MM.1S (cell line): ENCODE measurements around the gene TXNRD1.

Experiments
- DNase-seq: peaks from one replicate; pipeline ENCODE4 v3.0.0-alpha.2; 2015
- H2AFZ ChIP-seq: fragments of 300-600 bp; sonication (generic); 2 replicates; pipeline ENCODE4 v1.6.0; 2016; ENCODE audit warnings: antibody characterized with exemption, low read length
- H3F3A ChIP-seq: fragments of 300-600 bp; sonication (generic); 2 replicates; pipeline ENCODE4 v1.6.1; 2016; ENCODE audit warnings: mild to moderate bottlenecking, antibody characterized with exemption, low read length, moderate library complexity, mixed read lengths; ENCODE audit not compliant: insufficient read depth
- H3K27ac ChIP-seq: fragments of 300-600 bp; sonication (generic); 2 replicates; pipeline ENCODE4 v1.5.1; 2016; ENCODE audit warnings: mild to moderate bottlenecking, low read length
- H3K27me3 ChIP-seq: fragments of 300-600 bp; sonication (generic); replicated peaks from 2 replicates; pipeline ENCODE4 v1.6.0; 2016; ENCODE audit warnings: low read length; ENCODE audit not compliant: insufficient read depth
- H3K36me3 ChIP-seq: fragments of 300-600 bp; sonication (generic); replicated peaks from 2 replicates; pipeline ENCODE4 v1.6.1; 2016; ENCODE audit warnings: mild to moderate bottlenecking, low read length, mixed read lengths; ENCODE audit not compliant: insufficient read depth
- H3K4me1 ChIP-seq: fragments of 300-600 bp; sonication (generic); 2 replicates; pipeline ENCODE4 v1.6.1; 2016; ENCODE audit warnings: low read length, mixed read lengths
- H3K4me2 ChIP-seq: fragments of 300-600 bp; sonication (generic); 2 replicates; pipeline ENCODE4 v1.6.0; 2016; ENCODE audit warnings: low read depth, low read length
- H3K4me3 ChIP-seq: fragments of 300-600 bp; sonication (generic); 2 replicates; pipeline ENCODE4 v1.5.1; 2016; ENCODE audit warnings: low read length, mixed read lengths
- H3K79me2 ChIP-seq: fragments of 300-600 bp; sonication (generic); 2 replicates; pipeline ENCODE4 v1.6.1; 2016; ENCODE audit warnings: mixed run types, low read length, mixed read lengths
- H3K9ac ChIP-seq: fragments of 300-600 bp; sonication (generic); 2 replicates; pipeline ENCODE4 v1.6.1; 2016; ENCODE audit warnings: low read length, mixed read lengths
- H3K9me2 ChIP-seq: fragments of 300-600 bp; sonication (generic); replicated peaks from 2 replicates; pipeline ENCODE4 v1.6.1; 2016; ENCODE audit warnings: mild to moderate bottlenecking, low read length, mixed read lengths; ENCODE audit not compliant: insufficient read depth
- H3K9me3 ChIP-seq: fragments of 300-600 bp; sonication (generic); replicated peaks from 2 replicates; pipeline ENCODE4 v1.6.1; 2016; ENCODE audit warnings: mild to moderate bottlenecking, low read length, mixed read lengths; ENCODE audit not compliant: insufficient read depth
- H4K20me1 ChIP-seq: fragments of 300-600 bp; sonication (generic); 2 replicates; pipeline ENCODE4 v1.6.1; 2016; ENCODE audit warnings: mild to moderate bottlenecking, low read length, moderate library complexity, mixed read lengths; ENCODE audit not compliant: insufficient read depth
- CTCF ChIP-seq: fragments of 300-600 bp; sonication (generic); IDR thresholded peaks from 2 replicates; pipeline ENCODE4 v1.5.1; 2016; ENCODE audit warnings: antibody characterized with exemption, low read length, mixed read lengths
- EZH2 ChIP-seq: fragments of 300-600 bp; sonication (generic); optimal IDR thresholded peaks from 2 replicates; pipeline ENCODE3; 2017; ENCODE audit warnings: low read depth, mild to moderate bottlenecking, antibody characterized with exemption, low read length, mixed read lengths
- EZH2phosphoT487 ChIP-seq: fragments of 300-600 bp; sonication (generic); IDR thresholded peaks from 2 replicates; pipeline ENCODE4 v1.6.1; 2018; ENCODE audit warnings: antibody characterized with exemption, low read length

The TXNRD1 gene

GRCh38 chr12:104187446-104188155, 28.0 kb upstream of the TXNRD1 start:
- no peak overlapping the region for H3K4me2 ChIP-seq
- no peak for DNase-seq
- H2AFZ ChIP-seq, result no peak overlapping the region
- TF ChIP-seq EZH2phosphoT487, result no peak
- TF ChIP-seq CTCF, result no peak
- TF ChIP-seq EZH2, result no peak
- H3K4me3 ChIP-seq, result no peak overlapping the region
- no peaks in the 10 kb centered on the region for H3K36me3 ChIP-seq
- no peak overlapping the region for H3K9ac ChIP-seq
- no peaks in the 10 kb centered on the region for H3K9me3 ChIP-seq
- no peaks in the 10 kb centered on the region for H3K27me3 ChIP-seq
- H3K27ac ChIP-seq, result no peak overlapping the region
- H3F3A ChIP-seq, result no peaks in the 10 kb centered on the region
- no peaks in the 10 kb centered on the region for H3K9me2 ChIP-seq
- H3K79me2 ChIP-seq, result no peaks in the 10 kb centered on the region
- H3K4me1 ChIP-seq, result no peaks in the 10 kb centered on the region
- H4K20me1 ChIP-seq, result no peaks in the 10 kb centered on the region

GRCh38 chr12:104188534-104188933, 27.0 kb upstream of the TXNRD1 start:
- Histone ChIP-seq H3F3A (no peaks in the 10 kb centered on the region), H3K27me3 (no peaks in the 10 kb centered on the region), H3K4me3 (no peak overlapping the region), H3K4me2 (no peak overlapping the region), H3K9ac (no peak overlapping the region), H3K36me3 (no peaks in the 10 kb centered on the region), H3K9me2 (no peaks in the 10 kb centered on the region), H3K4me1 (no peaks in the 10 kb centered on the region), H3K79me2 (no peaks in the 10 kb centered on the region), H3K27ac (no peak overlapping the region), H4K20me1 (no peaks in the 10 kb centered on the region), H2AFZ (no peak overlapping the region), H3K9me3 (no peaks in the 10 kb centered on the region)
- TF ChIP-seq EZH2phosphoT487 (no peak), EZH2 (no peak), CTCF (no peak)
- DNase-seq, result no peak

GRCh38 chr12:104189915-104190555, 25.5 kb upstream of the TXNRD1 start:
- no peak overlapping the region for H3K27ac ChIP-seq
- TF ChIP-seq EZH2 (no peak), CTCF (no peak), EZH2phosphoT487 (no peak)

More at GRCh38 chr12:104189915-104190555, 25.5 kb upstream of the TXNRD1 start:
- no peaks in the 10 kb centered on the region for H3K36me3 ChIP-seq
- no peak overlapping the region for H2AFZ ChIP-seq
- no peaks in the 10 kb centered on the region for H3F3A ChIP-seq
- no peaks in the 10 kb centered on the region for H3K79me2 ChIP-seq
- H3K27me3 ChIP-seq, result no peaks in the 10 kb centered on the region
- H3K9me3 ChIP-seq, result no peaks in the 10 kb centered on the region
- no peak for DNase-seq
- no peaks in the 10 kb centered on the region for H3K4me1 ChIP-seq
- H3K4me2 ChIP-seq, result no peak overlapping the region
- H3K4me3 ChIP-seq, result no peak overlapping the region
- no peak overlapping the region for H3K9ac ChIP-seq
- H3K9me2 ChIP-seq, result no peaks in the 10 kb centered on the region
- H4K20me1 ChIP-seq, result no peaks in the 10 kb centered on the region
